Measurements from ENCODE around the gene ZNF648.

DNA sequence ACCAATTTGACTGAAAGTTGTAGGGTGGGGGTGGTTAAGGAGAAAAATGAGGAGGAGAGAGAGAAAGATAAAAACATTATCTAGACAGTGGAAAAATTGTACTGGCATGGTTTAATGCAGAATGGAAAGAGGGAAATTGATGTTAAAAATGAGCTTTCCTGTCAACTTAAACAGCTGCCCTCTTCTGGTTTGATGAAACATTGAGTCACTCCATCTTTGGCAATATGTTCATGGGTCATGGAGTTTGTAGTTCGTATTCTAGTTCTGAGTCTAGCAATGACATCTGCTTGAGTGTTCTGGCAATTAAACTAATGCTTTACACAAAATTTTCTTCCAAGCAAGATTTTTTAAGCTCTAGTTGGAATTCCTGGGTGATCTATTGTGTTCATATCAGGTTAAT lies 9.6 kb downstream of the ZNF648 start:
- TF ChIP-seq EZH2phosphoT487 (IDR thresholded peaks at IDR 0.05) (no peak), EZH2 (IDR thresholded peaks at IDR 0.05) (no peak)
- TF ChIP-seq, protein P1, sequence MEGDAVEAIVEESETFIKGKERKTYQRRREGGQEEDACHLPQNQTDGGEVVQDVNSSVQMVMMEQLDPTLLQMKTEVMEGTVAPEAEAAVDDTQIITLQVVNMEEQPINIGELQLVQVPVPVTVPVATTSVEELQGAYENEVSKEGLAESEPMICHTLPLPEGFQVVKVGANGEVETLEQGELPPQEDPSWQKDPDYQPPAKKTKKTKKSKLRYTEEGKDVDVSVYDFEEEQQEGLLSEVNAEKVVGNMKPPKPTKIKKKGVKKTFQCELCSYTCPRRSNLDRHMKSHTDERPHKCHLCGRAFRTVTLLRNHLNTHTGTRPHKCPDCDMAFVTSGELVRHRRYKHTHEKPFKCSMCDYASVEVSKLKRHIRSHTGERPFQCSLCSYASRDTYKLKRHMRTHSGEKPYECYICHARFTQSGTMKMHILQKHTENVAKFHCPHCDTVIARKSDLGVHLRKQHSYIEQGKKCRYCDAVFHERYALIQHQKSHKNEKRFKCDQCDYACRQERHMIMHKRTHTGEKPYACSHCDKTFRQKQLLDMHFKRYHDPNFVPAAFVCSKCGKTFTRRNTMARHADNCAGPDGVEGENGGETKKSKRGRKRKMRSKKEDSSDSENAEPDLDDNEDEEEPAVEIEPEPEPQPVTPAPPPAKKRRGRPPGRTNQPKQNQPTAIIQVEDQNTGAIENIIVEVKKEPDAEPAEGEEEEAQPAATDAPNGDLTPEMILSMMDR (IDR thresholded peaks at IDR 0.05) = no peak
